H9 (cell line): Measurements from ENCODE around the gene AHDC1. TPM values are rescaled to one million over a fixed set of nuclear protein-coding genes. Genes with fewer than 3 reads are reported as not detected.

Experiments
- DNase-seq: peaks from one replicate; pipeline ENCODE4 v3.0.0-alpha.2; 2017
- H2AFZ ChIP-seq: one replicate; pipeline ENCODE4 v1.6.1; 2013; ENCODE audit warnings: mild to moderate bottlenecking, low read length, control low read depth, moderate library complexity
- H2AK5ac ChIP-seq: 2 replicates; pipeline ENCODE4 v1.6.1; 2013; ENCODE audit warnings: low read length, control low read depth, mixed read lengths; ENCODE audit not compliant: insufficient read length
- H2BK120ac ChIP-seq: one replicate; pipeline ENCODE4 v1.6.1; 2013; ENCODE audit warnings: low read depth, mild to moderate bottlenecking, low read length, control low read depth, inconsistent platforms; ENCODE audit not compliant: poor library complexity, severe bottlenecking
- H2BK12ac ChIP-seq: 2 replicates; pipeline ENCODE4 v1.6.1; 2013; ENCODE audit warnings: low read length, control low read depth, mixed read lengths, low read depth; ENCODE audit not compliant: insufficient read length
- H2BK15ac ChIP-seq: 2 replicates; pipeline ENCODE4 v1.6.1; 2013; ENCODE audit warnings: low read depth, low read length, control low read depth
- H2BK20ac ChIP-seq: one replicate; pipeline ENCODE4 v1.6.1; 2013; ENCODE audit warnings: low read depth, mild to moderate bottlenecking, low read length, control low read depth, inconsistent platforms; ENCODE audit not compliant: poor library complexity, severe bottlenecking
- H2BK5ac ChIP-seq: 2 replicates; pipeline ENCODE4 v1.6.1; 2013; ENCODE audit warnings: low read length, control low read depth, mixed read lengths; ENCODE audit not compliant: insufficient read length
- H3K14ac ChIP-seq: 2 replicates; pipeline ENCODE4 v1.6.1; 2013; ENCODE audit warnings: low read length, control low read depth; ENCODE audit not compliant: insufficient read depth
- H3K18ac ChIP-seq: 2 replicates; pipeline ENCODE4 v1.6.1; 2013; ENCODE audit warnings: low read depth, mild to moderate bottlenecking, mixed read lengths, low read length, control low read depth; ENCODE audit not compliant: insufficient read length
- H3K23ac ChIP-seq: 2 replicates; pipeline ENCODE4 v1.6.1; 2013; ENCODE audit warnings: low read length, control low read depth, mixed read lengths, low read depth; ENCODE audit not compliant: insufficient read length
- H3K23me2 ChIP-seq: 2 replicates; pipeline ENCODE4 v1.6.1; 2013; ENCODE audit warnings: low read depth, mild to moderate bottlenecking, mixed read lengths, low read length, control low read depth; ENCODE audit not compliant: insufficient read length, poor library complexity, severe bottlenecking
- H3K27ac ChIP-seq: 2 replicates; pipeline ENCODE4 v1.5.1; 2013; ENCODE audit warnings: low read length, control low read depth, mixed read lengths, low read depth; ENCODE audit not compliant: insufficient read length
- H3K27me3 ChIP-seq: 2 replicates; pipeline ENCODE4 v1.6.1; 2013; ENCODE audit warnings: low read length, control low read depth, inconsistent platforms; ENCODE audit not compliant: insufficient read depth
- H3K4ac ChIP-seq: 2 replicates; pipeline ENCODE4 v1.6.1; 2013; ENCODE audit warnings: low read depth, mild to moderate bottlenecking, control low read depth, inconsistent platforms, low read length, moderate library complexity
- H3K4me1 ChIP-seq: 2 replicates; pipeline ENCODE4 v1.6.1; 2013; ENCODE audit warnings: low read length, control low read depth, inconsistent platforms; ENCODE audit not compliant: insufficient read depth
- H3K4me2 ChIP-seq: 2 replicates; pipeline ENCODE4 v1.6.1; 2013; ENCODE audit warnings: low read length, control low read depth, mixed read lengths; ENCODE audit not compliant: insufficient read length, insufficient read depth
- H3K56ac ChIP-seq: 2 replicates; pipeline ENCODE4 v1.6.1; 2013; ENCODE audit warnings: low read depth, mild to moderate bottlenecking, mixed read lengths, low read length, control low read depth; ENCODE audit not compliant: insufficient read length
- H3K79me1 ChIP-seq: 2 replicates; pipeline ENCODE4 v1.6.1; 2013; ENCODE audit warnings: low read depth, mild to moderate bottlenecking, moderate library complexity, low read length, control low read depth, inconsistent platforms; ENCODE audit not compliant: insufficient read depth, poor library complexity, severe bottlenecking
- H3K79me2 ChIP-seq: 2 replicates; pipeline ENCODE4 v1.6.1; 2013; ENCODE audit warnings: low read length, control low read depth, inconsistent platforms; ENCODE audit not compliant: insufficient read depth
- H3K9ac ChIP-seq: 2 replicates; pipeline ENCODE4 v1.6.1; 2013; ENCODE audit warnings: low read length, control low read depth, mixed read lengths; ENCODE audit not compliant: insufficient read length; ENCODE audit errors: extremely low read depth
- H3K9me3 ChIP-seq: one replicate; pipeline ENCODE4 v1.6.1; 2013; ENCODE audit warnings: low read depth, low read length, inconsistent platforms; ENCODE audit not compliant: control insufficient read depth
- H3T11ph ChIP-seq: one replicate; pipeline ENCODE4 v1.6.1; 2013; ENCODE audit warnings: mild to moderate bottlenecking, low read length, control low read depth, inconsistent platforms
- H4K20me1 ChIP-seq: one replicate; pipeline ENCODE4 v1.6.1; 2013; ENCODE audit not compliant: control insufficient read depth, insufficient read length, insufficient read depth
- H4K5ac ChIP-seq: 2 replicates; pipeline ENCODE4 v1.6.1; 2013; ENCODE audit warnings: low read depth, mild to moderate bottlenecking, mixed read lengths, low read length, control low read depth; ENCODE audit not compliant: insufficient read length
- H4K8ac ChIP-seq: replicated peaks from 2 replicates; pipeline ENCODE4 v1.6.1; 2013; ENCODE audit warnings: low read length, control low read depth, mixed read lengths, low read depth; ENCODE audit not compliant: insufficient read length
- H4K91ac ChIP-seq: 2 replicates; pipeline ENCODE4 v1.6.1; 2013; ENCODE audit warnings: low read depth, mild to moderate bottlenecking, moderate library complexity, mixed read lengths, low read length, control low read depth; ENCODE audit not compliant: insufficient read length
- H3K27ac Mint-ChIP-seq, 3 experiments: 2 replicates in 2 of 3; 3 replicates in 1 of 3; pipeline ENCODE4 v1.8.0; 2020 to 2021; ENCODE audit warnings: mixed read lengths in 3 of 3, mild to moderate bottlenecking in 1 of 3, moderate library complexity in 1 of 3
- H3K27me3 Mint-ChIP-seq: 2 replicates; pipeline ENCODE4 v1.8.0; 2021; ENCODE audit warnings: low read depth, mild to moderate bottlenecking, moderate library complexity, mixed read lengths
- H3K36me3 Mint-ChIP-seq, 3 experiments: 2 replicates in 2 of 3; 3 replicates in 1 of 3; pipeline ENCODE4 v1.8.0; 2020 to 2021; ENCODE audit warnings: low read depth in 3 of 3, mixed read lengths in 3 of 3; ENCODE audit not compliant: insufficient read depth in 1 of 3
- H3K4me1 Mint-ChIP-seq, 2 experiments: 2 replicates each; pipeline ENCODE4 v1.8.0; 2020; ENCODE audit warnings: mixed read lengths in 2 of 2
- H3K4me3 Mint-ChIP-seq, 2 experiments: 2 replicates in 1 of 2; 3 replicates in 1 of 2; pipeline ENCODE4 v1.8.0; 2020 to 2021; ENCODE audit warnings: mild to moderate bottlenecking in 2 of 2, mixed read lengths in 2 of 2, moderate library complexity in 1 of 2
- H3K9me3 Mint-ChIP-seq, 2 experiments: 2 replicates in 1 of 2; 3 replicates in 1 of 2; pipeline ENCODE4 v1.8.0; 2020; ENCODE audit warnings: mild to moderate bottlenecking in 2 of 2, mixed read lengths in 2 of 2, moderate library complexity in 1 of 2
- CTCF ChIP-seq: fragments of 200-600 bp; sonication (generic); conservative IDR thresholded peaks from 3 replicates; pipeline ENCODE4 v1.8.0; 2021; ENCODE audit warnings: antibody characterized with exemption, mild to moderate bottlenecking
- WGBS: extraction: QIAGEN DNeasy Blood & Tissue Kit; methylation state at CpG from one replicate; pipeline ENCODE4 v1.1.7; 2013; ENCODE audit warnings: missing lambda C conversion rate, low lambda C conversion rate, mixed read lengths; ENCODE audit not compliant: insufficient read length; ENCODE audit errors: extremely low coverage; 5-methylcytosine and 5-hydroxymethylcytosine counted together
- total RNA-seq: library from RNA; stranded (reverse); gene quantifications from 2 replicates; pipeline ENCODE4 v1.2.1, GENCODE V29; 2021

Gene AHDC1
- total RNA-seq, 1 experiment from 2014 or later = 29.4 TPM

GRCh38 chr1:27593678-27594563, 10.0 kb downstream of the AHDC1 start:
- H3K27ac ChIP-seq = no peak overlapping the region
- no peak overlapping the region for H4K91ac ChIP-seq
- no peak overlapping the region for H3K9ac ChIP-seq
- DNase-seq = no peak
- H3K4me1 ChIP-seq = peaks cover 19% of the 10 kb centered on the region; the same call in 1 of the 2 replicates
- no peaks in the 10 kb centered on the region for H3K23me2 ChIP-seq
- no peaks in the 10 kb centered on the region for H3K79me1 ChIP-seq
- no peak overlapping the region for H2AK5ac ChIP-seq
- H3K4ac ChIP-seq = no peak overlapping the region
- H2BK20ac ChIP-seq = no peak overlapping the region
- peak overlapping the region; percentile 36 to 70; a peak in 4 of 5 replicates for H3K4me3 Mint-ChIP-seq
- WGBS = no CpG with 5 or more reads among the region's 8 CpGs
- H3K14ac ChIP-seq = 0 out of 2 replicates have a peak overlapping the region, but pooled peaks have one; percentile 14
- H3K4me2 ChIP-seq = no peak overlapping the region
- peak overlapping the region; percentile 43 to 95 (median 92); a peak in 5 of 7 replicates for H3K27ac Mint-ChIP-seq
- no peaks in the 10 kb centered on the region for H3K36me3 Mint-ChIP-seq
- no peak overlapping the region for H3K23ac ChIP-seq
- H3K56ac ChIP-seq = no peak overlapping the region
- no peak overlapping the region for H3T11ph ChIP-seq
- no peaks in the 10 kb centered on the region for H3K9me3 Mint-ChIP-seq
- H3K79me2 ChIP-seq = peaks cover 16% of the 10 kb centered on the region; the same call in 1 of the 2 replicates
- no peaks in the 10 kb centered on the region for H3K27me3 Mint-ChIP-seq
- no peak overlapping the region for H4K5ac ChIP-seq
- H2BK120ac ChIP-seq = no peak overlapping the region
- H2BK15ac ChIP-seq = no peak overlapping the region
- no peaks in the 10 kb centered on the region for H3K27me3 ChIP-seq
- H3K4me1 Mint-ChIP-seq = peaks cover 17 to 21% of the 10 kb centered on the region in 2 experiments
- H2BK12ac ChIP-seq = no peak overlapping the region
- no peak overlapping the region for H2AFZ ChIP-seq
- H4K20me1 ChIP-seq = peaks cover 6% of the 10 kb centered on the region
- no peak overlapping the region for H2BK5ac ChIP-seq
- no peaks in the 10 kb centered on the region for H3K9me3 ChIP-seq
- H3K18ac ChIP-seq = no peak overlapping the region
- no peak overlapping the region for H4K8ac ChIP-seq
- TF ChIP-seq CTCF = no peak
